SU-DHL-6 (cell line): Measurements from ENCODE around the gene PDE1A.

Source experiments
- CTCF ChIP-seq: fragments of 200-600 bp; sonication (generic); IDR thresholded peaks from one replicate; pipeline ENCODE4 v1.5.1; 2017; ENCODE audit warnings: antibody characterized with exemption, mild to moderate bottlenecking, low read length, moderate library complexity; ENCODE audit not compliant: insufficient read depth, poor library complexity, severe bottlenecking
- EZH2phosphoT487 ChIP-seq: fragments of 200-600 bp; sonication (generic), shearing (Covaris generic); conservative IDR thresholded peaks from 2 replicates; pipeline ENCODE4 v1.6.1; 2018; ENCODE audit warnings: mild to moderate bottlenecking, antibody characterized with exemption, low read length, moderate library complexity, mixed read lengths

DNA sequence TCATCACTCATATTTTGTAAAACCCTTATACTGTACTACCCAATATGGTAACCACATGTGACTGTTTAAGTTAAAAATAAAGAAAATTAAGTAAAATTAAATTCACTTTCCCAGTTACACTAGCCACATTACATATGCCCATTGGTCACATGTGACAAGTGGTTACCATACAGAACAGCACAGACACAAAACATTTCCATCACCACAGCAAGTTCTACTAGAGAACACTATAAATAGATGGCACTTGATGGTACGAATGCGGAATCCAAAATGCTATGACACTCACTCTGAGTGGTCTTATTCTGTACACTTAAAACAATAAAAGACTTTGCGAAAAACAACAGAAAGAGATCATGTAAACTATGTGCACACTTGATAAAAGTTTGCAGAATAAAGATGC is 202.2 kb downstream of the PDE1A start:
- TF ChIP-seq CTCF = no peak
- TF ChIP-seq EZH2phosphoT487 = no peak
